Measurements from ENCODE around the gene SNX11.

DNA sequence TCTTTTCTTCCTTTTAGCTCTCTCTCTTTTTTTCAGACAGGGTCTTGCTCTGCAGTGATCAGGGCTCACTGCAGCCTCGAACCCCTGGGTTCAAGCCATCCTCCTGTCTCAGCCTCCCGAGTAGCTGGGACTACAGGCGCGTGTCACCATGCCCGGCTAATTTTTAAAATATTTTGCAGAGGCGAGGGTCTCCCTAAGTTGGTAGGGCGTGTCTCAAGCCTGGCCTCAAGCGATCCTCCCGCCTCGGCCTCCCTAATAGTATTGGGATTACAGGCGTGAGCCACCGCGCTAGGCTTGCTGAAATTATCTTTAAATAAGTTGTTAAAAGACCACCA lies 797 bp upstream of the SNX11 start:
- TF ChIP-seq GTF2F1 (IDR thresholded peaks at IDR 0.05; ENCODE audit: borderline replicate concordance, low read depth, low read length) (no peak), CREB1 (IDR thresholded peaks at IDR 0.05) (no peak), CHD2 (IDR thresholded peaks at IDR 0.05; ENCODE audit: low read length) (no peak), POLR2AphosphoS5 (IDR thresholded peaks at IDR 0.05; ENCODE audit: low read depth, low read length) (no peak), JUND (IDR thresholded peaks at IDR 0.05; ENCODE audit: low read length) (no peak)
